ENCODE data around the gene UHRF1. TPM values are rescaled to one million over a fixed set of nuclear protein-coding genes. Genes with fewer than 3 reads are reported as not detected.

The UHRF1 gene
- total RNA-seq, 1 donor from 2014 or later, result 20.7 TPM

DNA sequence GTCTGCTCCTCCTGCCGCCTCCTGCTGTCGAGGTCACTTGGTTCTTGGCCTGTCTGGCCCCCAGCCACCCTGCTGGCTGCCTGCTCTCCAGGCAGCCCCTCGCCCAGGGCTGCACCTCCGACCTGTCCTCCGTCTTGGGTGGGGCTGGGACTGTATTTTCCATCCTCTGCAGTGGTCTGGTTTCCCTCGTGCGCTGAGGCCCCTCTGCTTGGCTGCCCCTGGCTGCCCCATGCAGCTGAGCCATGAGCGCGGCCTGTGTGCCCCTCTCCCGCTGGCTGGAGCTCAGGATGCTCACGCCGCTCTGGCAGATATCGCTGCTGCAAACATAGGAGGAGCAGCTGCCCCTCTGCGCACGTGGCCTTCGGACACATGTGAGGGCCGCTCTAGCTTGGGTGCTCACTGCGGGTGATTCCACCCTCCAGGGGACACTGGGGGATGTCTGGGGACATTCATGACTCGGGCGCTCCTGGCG, 14.0 kb downstream of the UHRF1 start:
- peaks cover 28% of the 10 kb centered on the region for H3K4me1 Mint-ChIP-seq (ENCODE audit: unreplicated experiment)
- peaks cover 5% of the 10 kb centered on the region for H3K36me3 Mint-ChIP-seq (ENCODE audit: unreplicated experiment)
- TF ChIP-seq, protein P1, sequence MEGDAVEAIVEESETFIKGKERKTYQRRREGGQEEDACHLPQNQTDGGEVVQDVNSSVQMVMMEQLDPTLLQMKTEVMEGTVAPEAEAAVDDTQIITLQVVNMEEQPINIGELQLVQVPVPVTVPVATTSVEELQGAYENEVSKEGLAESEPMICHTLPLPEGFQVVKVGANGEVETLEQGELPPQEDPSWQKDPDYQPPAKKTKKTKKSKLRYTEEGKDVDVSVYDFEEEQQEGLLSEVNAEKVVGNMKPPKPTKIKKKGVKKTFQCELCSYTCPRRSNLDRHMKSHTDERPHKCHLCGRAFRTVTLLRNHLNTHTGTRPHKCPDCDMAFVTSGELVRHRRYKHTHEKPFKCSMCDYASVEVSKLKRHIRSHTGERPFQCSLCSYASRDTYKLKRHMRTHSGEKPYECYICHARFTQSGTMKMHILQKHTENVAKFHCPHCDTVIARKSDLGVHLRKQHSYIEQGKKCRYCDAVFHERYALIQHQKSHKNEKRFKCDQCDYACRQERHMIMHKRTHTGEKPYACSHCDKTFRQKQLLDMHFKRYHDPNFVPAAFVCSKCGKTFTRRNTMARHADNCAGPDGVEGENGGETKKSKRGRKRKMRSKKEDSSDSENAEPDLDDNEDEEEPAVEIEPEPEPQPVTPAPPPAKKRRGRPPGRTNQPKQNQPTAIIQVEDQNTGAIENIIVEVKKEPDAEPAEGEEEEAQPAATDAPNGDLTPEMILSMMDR (IDR thresholded peaks at IDR 0.05), result no peak
- H3K9me3 Mint-ChIP-seq (ENCODE audit: unreplicated experiment), result no peaks in the 10 kb centered on the region
- no peak for DNase-seq (ENCODE audit: extremely low spot score, unreplicated experiment)
- H3K27me3 Mint-ChIP-seq (ENCODE audit: unreplicated experiment), result no peaks in the 10 kb centered on the region
- H3K27ac Mint-ChIP-seq (ENCODE audit: unreplicated experiment), result peak overlapping the region; percentile 79
- no peak overlapping the region for H3K4me3 Mint-ChIP-seq (ENCODE audit: unreplicated experiment)

DNA sequence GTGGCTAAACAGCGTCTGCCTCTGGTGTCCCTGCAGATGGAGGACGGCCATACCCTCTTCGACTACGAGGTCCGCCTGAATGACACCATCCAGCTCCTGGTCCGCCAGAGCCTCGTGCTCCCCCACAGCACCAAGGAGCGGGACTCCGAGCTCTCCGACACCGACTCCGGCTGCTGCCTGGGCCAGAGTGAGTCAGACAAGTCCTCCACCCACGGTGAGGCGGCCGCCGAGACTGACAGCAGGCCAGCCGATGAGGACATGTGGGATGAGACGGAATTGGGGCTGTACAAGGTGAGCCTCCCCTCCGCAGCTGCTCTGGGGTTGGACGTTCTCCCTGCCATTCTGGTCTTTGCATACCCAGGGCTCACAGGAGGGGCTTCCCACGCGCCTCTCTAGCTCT, 19.9 kb downstream of the UHRF1 start:
- no peak for DNase-seq (ENCODE audit: extremely low spot score, unreplicated experiment)
- Mint-ChIP-seq H3K4me1 (ENCODE audit: unreplicated experiment) (peaks cover 18% of the 10 kb centered on the region), H3K27ac (ENCODE audit: unreplicated experiment) (peak overlapping the region; percentile 18), H3K36me3 (ENCODE audit: unreplicated experiment) (no peaks in the 10 kb centered on the region), H3K4me3 (ENCODE audit: unreplicated experiment) (no peak overlapping the region), H3K27me3 (ENCODE audit: unreplicated experiment) (no peaks in the 10 kb centered on the region), H3K9me3 (ENCODE audit: unreplicated experiment) (no peaks in the 10 kb centered on the region)
- TF ChIP-seq, protein P1 (IDR thresholded peaks at IDR 0.05), result no peak

DNA sequence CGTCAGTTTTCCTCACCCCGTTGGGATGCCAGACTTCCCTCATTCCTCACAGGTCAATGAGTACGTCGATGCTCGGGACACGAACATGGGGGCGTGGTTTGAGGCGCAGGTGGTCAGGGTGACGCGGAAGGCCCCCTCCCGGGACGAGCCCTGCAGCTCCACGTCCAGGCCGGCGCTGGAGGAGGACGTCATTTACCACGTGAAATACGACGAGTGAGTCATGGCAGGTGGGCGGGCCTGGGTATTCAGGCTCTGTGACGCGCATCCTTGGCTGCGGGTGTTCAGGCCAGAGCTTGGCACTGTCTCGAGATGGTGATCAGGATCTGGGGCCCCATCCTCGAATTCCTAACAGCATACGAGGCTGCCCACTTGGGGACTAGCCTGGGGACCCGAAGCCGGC, 21.4 kb downstream of the UHRF1 start:
- peaks cover 16% of the 10 kb centered on the region for H3K4me1 Mint-ChIP-seq (ENCODE audit: unreplicated experiment)

DNA sequence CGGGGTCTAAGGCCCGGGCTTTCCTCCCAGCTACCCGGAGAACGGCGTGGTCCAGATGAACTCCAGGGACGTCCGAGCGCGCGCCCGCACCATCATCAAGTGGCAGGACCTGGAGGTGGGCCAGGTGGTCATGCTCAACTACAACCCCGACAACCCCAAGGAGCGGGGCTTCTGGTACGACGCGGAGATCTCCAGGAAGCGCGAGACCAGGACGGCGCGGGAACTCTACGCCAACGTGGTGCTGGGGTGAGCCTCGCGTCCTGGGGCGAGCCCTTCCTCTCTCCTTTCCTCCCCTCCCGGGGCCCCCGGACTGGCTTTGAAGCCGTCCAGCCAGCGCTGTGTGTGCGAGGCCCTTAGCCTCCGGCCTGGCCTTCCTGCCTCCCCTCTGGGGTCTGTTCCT, 23.4 kb downstream of the UHRF1 start:
- no peaks in the 10 kb centered on the region for H3K9me3 Mint-ChIP-seq (ENCODE audit: unreplicated experiment)
- H3K4me1 Mint-ChIP-seq (ENCODE audit: unreplicated experiment), result peaks cover 6% of the 10 kb centered on the region
- DNase-seq (ENCODE audit: extremely low spot score, unreplicated experiment), result no peak
- no peak overlapping the region for H3K27ac Mint-ChIP-seq (ENCODE audit: unreplicated experiment)
- H3K36me3 Mint-ChIP-seq (ENCODE audit: unreplicated experiment), result peaks cover 3% of the 10 kb centered on the region
- H3K27me3 Mint-ChIP-seq (ENCODE audit: unreplicated experiment), result no peaks in the 10 kb centered on the region
- TF ChIP-seq, protein P1 (IDR thresholded peaks at IDR 0.05), result no peak
- H3K4me3 Mint-ChIP-seq (ENCODE audit: unreplicated experiment), result no peak overlapping the region

More for the DNA sequence above, 21.4 kb downstream of the UHRF1 start:
- no peaks in the 10 kb centered on the region for H3K9me3 Mint-ChIP-seq (ENCODE audit: unreplicated experiment)
- H3K27me3 Mint-ChIP-seq (ENCODE audit: unreplicated experiment), result no peaks in the 10 kb centered on the region
- no peak overlapping the region for H3K27ac Mint-ChIP-seq (ENCODE audit: unreplicated experiment)
- DNase-seq (ENCODE audit: extremely low spot score, unreplicated experiment), result no peak
- peaks cover 3% of the 10 kb centered on the region for H3K36me3 Mint-ChIP-seq (ENCODE audit: unreplicated experiment)
- no peak overlapping the region for H3K4me3 Mint-ChIP-seq (ENCODE audit: unreplicated experiment)
- TF ChIP-seq, protein P1 (IDR thresholded peaks at IDR 0.05), result no peak

DNA sequence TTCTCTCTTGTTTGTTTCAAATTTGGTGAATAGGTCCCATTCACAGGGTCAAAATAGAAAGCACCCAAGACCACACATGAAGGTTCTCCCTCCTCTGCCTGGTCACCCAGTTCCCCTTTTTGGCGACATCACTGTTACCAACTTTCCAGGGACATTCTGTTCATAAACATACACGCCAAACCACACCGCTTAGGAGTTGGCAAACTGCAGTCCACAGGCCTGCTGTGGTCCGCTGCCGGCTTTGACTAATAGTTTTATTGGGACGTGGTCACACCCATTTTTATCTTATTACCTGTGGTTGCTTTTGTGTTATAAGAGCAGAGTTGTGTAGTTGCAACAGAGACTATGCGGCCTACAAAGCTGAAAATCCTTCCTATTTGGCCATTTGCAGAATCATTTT, 24.2 kb downstream of the UHRF1 start:
- TF ChIP-seq, protein P1 (IDR thresholded peaks at IDR 0.05), result no peak
- peaks cover 5% of the 10 kb centered on the region for H3K4me1 Mint-ChIP-seq (ENCODE audit: unreplicated experiment)
- no peak overlapping the region for H3K27ac Mint-ChIP-seq (ENCODE audit: unreplicated experiment)
- H3K9me3 Mint-ChIP-seq (ENCODE audit: unreplicated experiment), result no peaks in the 10 kb centered on the region
- DNase-seq (ENCODE audit: extremely low spot score, unreplicated experiment), result no peak
- no peaks in the 10 kb centered on the region for H3K27me3 Mint-ChIP-seq (ENCODE audit: unreplicated experiment)
- no peak overlapping the region for H3K4me3 Mint-ChIP-seq (ENCODE audit: unreplicated experiment)
- H3K36me3 Mint-ChIP-seq (ENCODE audit: unreplicated experiment), result peaks cover 3% of the 10 kb centered on the region

Data from osteocyte (in vitro differentiated cells).